ENCODE measurements around the gene GUCA1A.

DNA sequence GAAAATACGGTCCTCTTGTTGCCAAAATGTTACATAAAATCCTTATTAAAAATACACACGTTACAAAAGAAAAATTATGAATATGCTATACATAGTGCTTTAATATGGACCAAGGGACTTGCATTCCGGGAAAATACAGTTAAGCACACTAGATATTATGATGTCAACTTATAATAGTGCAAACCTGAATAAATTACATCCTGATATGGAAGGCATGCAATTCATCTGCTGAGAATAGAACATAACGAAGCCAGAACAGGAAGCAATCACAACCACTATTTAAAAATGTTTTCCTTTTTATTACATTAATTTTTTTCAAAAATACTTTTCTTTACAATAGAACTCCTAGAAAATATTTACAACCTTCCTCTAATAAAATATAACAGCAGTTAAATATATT, 52.3 kb downstream of the GUCA1A start:
- no peak for TF ChIP-seq POLR2A (IDR thresholded peaks at IDR 0.05)
- no peak for TF ChIP-seq POLR2AphosphoS5 (IDR thresholded peaks at IDR 0.05)

Data from stomach (tissue), 4 donors.